HFFc6 (cell line): ENCODE results near the gene XPC. TPM values are rescaled to one million over a fixed set of nuclear protein-coding genes. Genes with fewer than 3 reads are reported as not detected.

Experiments used
- DNase-seq: peaks from one replicate; pipeline ENCODE4 v3.0.0-alpha.2; 2018
- H3K27ac Mint-ChIP-seq: 2 replicates; pipeline ENCODE4 v1.8.0; 2020; ENCODE audit warnings: mild to moderate bottlenecking, mixed read lengths
- H3K27me3 Mint-ChIP-seq: 2 replicates; pipeline ENCODE4 v1.8.0; 2021; ENCODE audit warnings: mild to moderate bottlenecking, moderate library complexity, mixed read lengths; ENCODE audit not compliant: insufficient read depth
- H3K36me3 Mint-ChIP-seq: 2 replicates; pipeline ENCODE4 v1.8.0; 2021; ENCODE audit warnings: low read depth, mixed read lengths
- H3K4me1 Mint-ChIP-seq: 2 replicates; pipeline ENCODE4 v1.8.0; 2020; ENCODE audit warnings: low read depth, mixed read lengths
- H3K4me3 Mint-ChIP-seq: 2 replicates; pipeline ENCODE4 v1.8.0; 2020; ENCODE audit warnings: mild to moderate bottlenecking, moderate library complexity, mixed read lengths
- H3K9me3 Mint-ChIP-seq: 2 replicates; pipeline ENCODE4 v1.8.0; 2020; ENCODE audit warnings: mild to moderate bottlenecking, mixed read lengths
- CTCF ChIP-seq: fragments of 200-600 bp; sonication (generic); IDR thresholded peaks from 2 replicates; pipeline ENCODE4 v1.5.0; 2021; ENCODE audit warnings: antibody characterized with exemption, mild to moderate bottlenecking
- total RNA-seq, 6 experiments: library from RNA; stranded (reverse); fragmentation: NEBNext Ultra II Directional; extraction: Animal tissue kit (Norgen Biotek cat#: 25700); gene quantifications; 2 replicates in 1 of 6; 3 replicates in 5 of 6; pipeline ENCODE4 v1.2.3, GENCODE V29; 2021

XPC gene
- total RNA-seq, 6 experiments from 2014 or later = 38.7 to 40.3 (median 39.5) TPM

- no peak overlapping the region for H3K27ac Mint-ChIP-seq
- TF ChIP-seq CTCF = no peak
- peaks cover 20% of the 10 kb centered on the region for H3K9me3 Mint-ChIP-seq
- peaks cover 89% of the 10 kb centered on the region for H3K36me3 Mint-ChIP-seq
- no peak for DNase-seq
- no peak overlapping the region for H3K4me3 Mint-ChIP-seq
- no peaks in the 10 kb centered on the region for H3K27me3 Mint-ChIP-seq
- peaks cover 17% of the 10 kb centered on the region for H3K4me1 Mint-ChIP-seq
Observed at GRCh38 chr3:14161282-14161681, 17.1 kb downstream of the XPC start.

GRCh38 chr3:14159426-14159825 lies 19.0 kb downstream of the XPC start:
- H3K36me3 Mint-ChIP-seq = peaks cover 82% of the 10 kb centered on the region
- peaks cover 11% of the 10 kb centered on the region; the same call in 1 of the 2 replicates for H3K4me1 Mint-ChIP-seq
- peaks cover 20% of the 10 kb centered on the region for H3K9me3 Mint-ChIP-seq
- H3K4me3 Mint-ChIP-seq = no peak overlapping the region
- no peak for TF ChIP-seq CTCF
- no peak overlapping the region for H3K27ac Mint-ChIP-seq
- H3K27me3 Mint-ChIP-seq = no peaks in the 10 kb centered on the region
- no peak for DNase-seq

GRCh38 chr3:14158370-14158769 lies 20.0 kb downstream of the XPC start:
- H3K9me3 Mint-ChIP-seq = peaks cover 20% of the 10 kb centered on the region
- H3K4me1 Mint-ChIP-seq = peaks cover 10% of the 10 kb centered on the region; the same call in 1 of the 2 replicates
- H3K36me3 Mint-ChIP-seq = peaks cover 74% of the 10 kb centered on the region
- H3K27me3 Mint-ChIP-seq = no peaks in the 10 kb centered on the region
- no peak overlapping the region for H3K4me3 Mint-ChIP-seq
- H3K27ac Mint-ChIP-seq = no peak overlapping the region
- DNase-seq = no peak
- no peak for TF ChIP-seq CTCF

GRCh38 chr3:14157951-14158350 lies 20.4 kb downstream of the XPC start:
- Mint-ChIP-seq H3K36me3 (peaks cover 70% of the 10 kb centered on the region), H3K9me3 (peaks cover 20% of the 10 kb centered on the region), H3K4me1 (0 out of 2 replicates have a peak, but pooled peaks cover 6% of the 10 kb centered on the region), H3K4me3 (no peak overlapping the region), H3K27me3 (no peaks in the 10 kb centered on the region), H3K27ac (no peak overlapping the region)
- no peak for DNase-seq
- no peak for TF ChIP-seq CTCF

GRCh38 chr3:14156843-14157561 lies 21.4 kb downstream of the XPC start:
- no peaks in the 10 kb centered on the region for H3K4me1 Mint-ChIP-seq
- no peak overlapping the region for H3K27ac Mint-ChIP-seq
- H3K9me3 Mint-ChIP-seq = peaks cover 12% of the 10 kb centered on the region
- peaks cover 2% of the 10 kb centered on the region; the same call in 1 of the 2 replicates for H3K27me3 Mint-ChIP-seq
- H3K4me3 Mint-ChIP-seq = no peak overlapping the region
- no peak for TF ChIP-seq CTCF
- DNase-seq = no peak
- H3K36me3 Mint-ChIP-seq = peaks cover 65% of the 10 kb centered on the region
